ENCODE results near the gene ANK3. TPM values are rescaled to one million over a fixed set of nuclear protein-coding genes. Genes with fewer than 3 reads are reported as not detected.
A peak's percentile ranks its signal among the peaks of the same experiment; 100 is the strongest.

The ANK3 gene
- total and polyA plus RNA-seq, 8 donors: 3.6 to 115 (median 31.1) TPM

GRCh38 chr10:60289800-60290199 lies 99.9 kb downstream of the ANK3 start:
- TF ChIP-seq CTCF (IDR thresholded peaks at IDR 0.05) (no peak), POLR2AphosphoS5 (IDR thresholded peaks at IDR 0.05) (no peak), POLR2A (IDR thresholded peaks at IDR 0.05) (no peak), EP300 (IDR thresholded peaks at IDR 0.05) (no peak)
- Histone ChIP-seq H3K27me3 (no peaks in the 10 kb centered on the region), H3K36me3 (no peaks in the 10 kb centered on the region), H3K9me3 (no peaks in the 10 kb centered on the region), H3K4me3 (no peak overlapping the region), H3K27ac (no peak overlapping the region), H3K4me1 (peaks cover 0 to 18% (median 8%) of the 10 kb centered on the region in 4 donors)
- no peak for DNase-seq
- WGBS, 5 donors: 72 to 88% (median 86%) methylated on average over 9 of the region's 9 CpGs
- intact Hi-C loops (cut with DNase I; ENCODE audit: low total_unique reads): no loop called here

GRCh38 chr10:60288256-60288655 lies 101.4 kb downstream of the ANK3 start:
- intact Hi-C loops (cut with DNase I; ENCODE audit: low total_unique reads): no loop called here
- Histone ChIP-seq H3K27me3 (no peaks in the 10 kb centered on the region), H3K9me3 (no peaks in the 10 kb centered on the region), H3K36me3 (no peaks in the 10 kb centered on the region), H3K27ac (no peak overlapping the region), H3K4me3 (no peak overlapping the region), H3K4me1 (peaks cover 0 to 20% (median 4%) of the 10 kb centered on the region in 4 donors)
- no peak for DNase-seq
- WGBS, 5 donors: 68 to 72% (median 71%) methylated on average over 3 of the region's 3 CpGs
- TF ChIP-seq POLR2A (IDR thresholded peaks at IDR 0.05): no peak
- no peak for TF ChIP-seq POLR2AphosphoS5 (IDR thresholded peaks at IDR 0.05)
- TF ChIP-seq EP300 (IDR thresholded peaks at IDR 0.05): no peak
- no peak for TF ChIP-seq CTCF (IDR thresholded peaks at IDR 0.05)

DNA sequence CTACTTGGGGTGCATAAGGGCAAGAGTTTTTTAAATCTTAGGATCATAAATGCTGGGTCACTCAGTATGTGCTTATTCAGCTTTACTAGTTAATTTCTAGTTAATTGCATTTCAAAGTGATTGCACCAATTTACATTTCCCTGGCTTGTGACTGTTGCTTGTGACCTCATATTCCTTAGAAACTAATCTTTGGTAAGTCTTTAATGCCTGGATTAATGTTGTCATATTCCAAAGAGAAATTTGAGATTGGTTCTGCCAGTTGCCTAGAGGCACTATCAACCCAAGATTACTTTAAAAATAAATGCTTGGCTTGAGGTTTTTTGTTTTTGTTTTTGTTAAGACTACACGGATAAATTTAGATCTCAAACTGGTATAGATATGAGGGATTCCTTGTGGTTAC lies 103.1 kb downstream of the ANK3 start:
- 18 to 39% (median 31%) methylated on average over 1 of the region's 1 CpG for WGBS, 5 donors
- Histone ChIP-seq H3K27me3 (no peaks in the 10 kb centered on the region), H3K27ac (no peak overlapping the region), H3K4me3 (no peak overlapping the region), H3K36me3 (no peaks in the 10 kb centered on the region), H3K9me3 (no peaks in the 10 kb centered on the region), H3K4me1 (peaks cover 3 to 22% (median 9%) of the 10 kb centered on the region in 4 donors)
- intact Hi-C loops (cut with DNase I; ENCODE audit: low total_unique reads): no loop called here
- TF ChIP-seq POLR2AphosphoS5 (IDR thresholded peaks at IDR 0.05): no peak
- no peak for TF ChIP-seq EP300 (IDR thresholded peaks at IDR 0.05)
- no peak for TF ChIP-seq POLR2A (IDR thresholded peaks at IDR 0.05)
- TF ChIP-seq CTCF (IDR thresholded peaks at IDR 0.05): no peak
- DNase-seq: no peak

DNA sequence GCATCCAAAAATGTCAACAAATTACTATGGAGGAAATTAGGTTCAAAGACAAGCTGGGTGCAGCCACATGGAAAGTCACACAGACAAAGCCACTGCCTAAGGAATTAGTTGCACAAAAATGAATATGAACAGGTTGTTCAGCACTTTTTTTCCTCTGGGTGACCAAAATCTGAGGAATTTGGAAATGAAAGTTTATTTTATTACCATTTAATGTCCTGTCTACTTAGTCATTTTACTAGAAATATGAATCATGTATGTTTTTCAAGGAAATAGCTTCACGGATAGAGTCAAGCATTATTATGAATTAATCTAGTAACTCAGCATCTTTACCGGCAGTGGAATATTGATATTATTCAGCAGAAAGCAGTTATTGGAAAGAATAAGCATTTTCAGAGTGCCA lies 106.3 kb downstream of the ANK3 start:
- intact Hi-C loops (cut with DNase I; ENCODE audit: low total_unique reads): no loop called here

More for the DNA sequence above, 106.3 kb downstream of the ANK3 start:
- TF ChIP-seq CTCF (IDR thresholded peaks at IDR 0.05) (no peak), EP300 (IDR thresholded peaks at IDR 0.05) (no peak), POLR2A (IDR thresholded peaks at IDR 0.05) (no peak), POLR2AphosphoS5 (IDR thresholded peaks at IDR 0.05) (no peak)
- Histone ChIP-seq H3K27ac (peak overlapping the region in 4 of 5 donors; percentile 43 to 67 (median 54)), H3K4me1 (peaks cover 5 to 22% (median 10%) of the 10 kb centered on the region in 4 donors), H3K36me3 (peaks cover 0 to under 1% (median 0%) of the 10 kb centered on the region in 4 donors), H3K27me3 (no peaks in the 10 kb centered on the region), H3K9me3 (no peaks in the 10 kb centered on the region), H3K4me3 (no peak overlapping the region)
- WGBS, 5 donors: 33 to 58% (median 49%) methylated on average over 2 of the region's 2 CpGs
- DNase-seq: no peak
